PC-9 (cell line): ENCODE data around the gene ANO4. TPM values are rescaled to one million over a fixed set of nuclear protein-coding genes. Genes with fewer than 3 reads are reported as not detected.
"Not testable (repeated sequence)": the region's sequence is repeated elsewhere in the genome, so short reads cannot be mapped to it uniquely, and the experiment has no call there.

Experiments
- BruUV-seq: library from RNA; stranded (reverse); fragments of 400-500 nt; replicated peaks from 2 replicates; lab custom pipeline; 2021; lab: Mats Ljungman, UMichigan
- CTCF ChIA-PET: fragments of 300-600 bp; sonication (Branson Sonifier 250); formaldehyde crosslinking; loops from one replicate; lab custom pipeline; 2022; ENCODE audit warnings: antibody characterized with exemption; lab: Charles Lee
- POLR2A ChIA-PET: fragments of 300-600 bp; sonication (Branson Sonifier 250); formaldehyde crosslinking; loops from one replicate; lab custom pipeline; 2022; ENCODE audit warnings: antibody characterized with exemption; ENCODE audit not compliant: unreplicated experiment; lab: Charles Lee
- DNase-seq, 2 experiments: peaks; one replicate each; pipeline versions ENCODE4 v3.0.0 to v3.0.0-alpha.2; 2015 to 2022; ENCODE audit warnings: mixed read lengths in 1 of 2
- H2AFZ ChIP-seq: fragments of 200-600 bp; sonication (generic); 2 replicates; pipeline ENCODE4 v1.8.1; 2017; ENCODE audit warnings: antibody characterized with exemption
- H3F3A ChIP-seq: fragments of 200-600 bp; sonication (generic); 2 replicates; pipeline ENCODE4 v1.8.1; 2017; ENCODE audit warnings: antibody characterized with exemption, mild to moderate bottlenecking, low read depth; ENCODE audit not compliant: insufficient read depth
- H3K27ac ChIP-seq: fragments of 200-600 bp; sonication (generic); 2 replicates; pipeline ENCODE4 v1.6.1; 2016; ENCODE audit warnings: mixed run types
- H3K27me3 ChIP-seq: fragments of 200-600 bp; sonication (generic); 2 replicates; pipeline ENCODE4 v1.6.1; 2016; ENCODE audit warnings: low read depth, mixed run types; ENCODE audit not compliant: insufficient read depth
- H3K36me3 ChIP-seq: fragments of 200-600 bp; sonication (generic); 2 replicates; pipeline ENCODE4 v1.6.1; 2016; ENCODE audit warnings: low read depth, mixed run types
- H3K4me1 ChIP-seq: fragments of 200-600 bp; sonication (generic); replicated peaks from 2 replicates; pipeline ENCODE4 v1.6.1; 2016; ENCODE audit warnings: mixed run types; ENCODE audit not compliant: insufficient read depth
- H3K4me2 ChIP-seq: fragments of 200-600 bp; sonication (generic); 2 replicates; pipeline ENCODE4 v1.6.1; 2017; ENCODE audit warnings: mixed run types
- H3K4me3 ChIP-seq: fragments of 200-600 bp; sonication (generic); 2 replicates; pipeline ENCODE4 v1.6.1; 2016; ENCODE audit warnings: mixed run types
- H3K79me2 ChIP-seq: fragments of 200-600 bp; sonication (generic); 2 replicates; pipeline ENCODE4 v1.6.1; 2017; ENCODE audit warnings: low read depth, mixed run types
- H3K9me2 ChIP-seq: fragments of 200-600 bp; sonication (generic); 2 replicates; pipeline ENCODE4 v1.8.1; 2017; ENCODE audit warnings: mild to moderate bottlenecking; ENCODE audit not compliant: insufficient read depth
- H3K9me3 ChIP-seq: fragments of 200-600 bp; sonication (generic); 2 replicates; pipeline ENCODE4 v1.8.1; 2016; ENCODE audit warnings: low read depth; ENCODE audit not compliant: insufficient read depth
- H4K20me1 ChIP-seq: fragments of 200-600 bp; sonication (generic); 2 replicates; pipeline ENCODE4 v1.8.1; 2017; ENCODE audit not compliant: insufficient read depth
- CTCF ChIP-seq: fragments of 200-600 bp; sonication (generic); conservative IDR thresholded peaks from 2 replicates; pipeline ENCODE4 v1.6.1; 2017; ENCODE audit warnings: mixed run types, antibody characterized with exemption, mild to moderate bottlenecking, moderate library complexity
- EZH2 ChIP-seq: fragments of 200-600 bp; sonication (generic); IDR thresholded peaks from 2 replicates; pipeline ENCODE4 v1.8.0; 2017; ENCODE audit warnings: antibody characterized with exemption, low read depth
- intact Hi-C: fragments of 100-400 bp; cut with micrococcal nuclease; formaldehyde crosslinking; loops from one replicate; pipeline ENCODE4 v1.10.0; 2022; ENCODE audit not compliant: unreplicated experiment
- total RNA-seq: library from RNA; stranded (reverse); gene quantifications from 2 replicates; pipeline ENCODE4 v1.2.3, GENCODE V29; 2021

The ANO4 gene
- total RNA-seq, 1 experiment from 2014 or later = not detected

GRCh38 chr12:101117842-101118241 is 323.3 kb downstream of the ANO4 start:
- no peak for DNase-seq
- Histone ChIP-seq H3K27ac (no peak overlapping the region), H3K36me3 (no peaks in the 10 kb centered on the region), H2AFZ (no peak overlapping the region), H3F3A (no peaks in the 10 kb centered on the region), H4K20me1 (no peaks in the 10 kb centered on the region), H3K4me2 (no peak overlapping the region), H3K79me2 (no peaks in the 10 kb centered on the region), H3K27me3 (no peaks in the 10 kb centered on the region), H3K4me1 (no peaks in the 10 kb centered on the region), H3K4me3 (no peak overlapping the region), H3K9me3 (no peaks in the 10 kb centered on the region), H3K9me2 (no peaks in the 10 kb centered on the region)
- TF ChIP-seq EZH2 (no peak), CTCF (no peak)
- ChIA-PET CTCF (no interaction called here), POLR2A (no interaction called here)
- BruUV-seq = no TSS peak
- intact Hi-C loops = no loop called here

GRCh38 chr12:101127521-101128219 is 333.1 kb downstream of the ANO4 start:
- Histone ChIP-seq H3K9me3 (no peaks in the 10 kb centered on the region), H3K36me3 (no peaks in the 10 kb centered on the region), H3K4me3 (no peak overlapping the region), H3F3A (no peaks in the 10 kb centered on the region), H4K20me1 (no peaks in the 10 kb centered on the region), H3K27ac (no peak overlapping the region), H3K4me2 (no peak overlapping the region), H3K4me1 (no peaks in the 10 kb centered on the region), H3K27me3 (peaks cover 14% of the 10 kb centered on the region), H3K9me2 (no peaks in the 10 kb centered on the region), H3K79me2 (no peaks in the 10 kb centered on the region), H2AFZ (no peak overlapping the region)
- CTCF ChIA-PET = no interaction called here
- BruUV-seq = no TSS peak
- POLR2A ChIA-PET = no interaction called here
- TF ChIP-seq EZH2 (no peak), CTCF (no peak)
- intact Hi-C loops = no loop called here
- DNase-seq = no peak

- BruUV-seq, H3K36me3 ChIP-seq: not testable (repeated sequence)
Measured at GRCh38 chr12:101145777-101146431, 351.3 kb downstream of the ANO4 start.

More at GRCh38 chr12:101145777-101146431, 351.3 kb downstream of the ANO4 start:
- H3K27me3 ChIP-seq, DNase-seq, intact Hi-C loops, H3K4me2 ChIP-seq, H3K27ac ChIP-seq, H3K4me3 ChIP-seq, CTCF ChIA-PET, H3F3A ChIP-seq, H4K20me1 ChIP-seq, H3K9me3 ChIP-seq, H3K4me1 ChIP-seq, H2AFZ ChIP-seq, POLR2A ChIA-PET, H3K79me2 ChIP-seq, H3K9me2 ChIP-seq: not testable (repeated sequence)
